Stimulated activated CD8-positive, alpha-beta memory T cell treated with anti-CD3 and anti-CD28 coated beads, Interleukin-12 subunit alpha, Interleukin-12 subunit beta, amount 100 ng/mL, for 24 hours (primary cell): ENCODE measurements around the gene PAPPA2.

Experiments
- DNase-seq: peaks from one replicate; pipeline ENCODE4 v3.0.0-alpha.2; 2020; ENCODE audit errors: extremely low read depth

Gene PAPPA2

DNA sequence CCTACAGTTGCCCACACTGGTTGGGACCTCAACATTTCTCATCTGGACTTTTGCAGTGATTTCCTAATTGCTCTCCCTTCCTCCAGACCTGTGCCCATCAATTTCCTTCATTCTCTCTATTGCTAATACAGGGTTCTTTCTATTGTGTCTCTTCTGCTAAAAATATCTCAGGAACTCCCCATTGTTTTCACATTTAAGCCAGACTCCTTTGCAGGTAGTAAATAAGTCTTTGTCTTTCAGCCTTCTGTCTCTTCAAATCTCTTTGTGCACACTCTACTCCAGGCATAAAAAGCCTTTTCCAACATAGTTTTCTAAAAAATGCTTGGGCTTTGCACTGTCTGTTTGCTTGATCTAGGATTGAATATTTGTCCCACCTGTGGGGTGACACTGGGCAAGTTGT lies 340.6 kb downstream of the PAPPA2 start:
- no peak for DNase-seq

DNA sequence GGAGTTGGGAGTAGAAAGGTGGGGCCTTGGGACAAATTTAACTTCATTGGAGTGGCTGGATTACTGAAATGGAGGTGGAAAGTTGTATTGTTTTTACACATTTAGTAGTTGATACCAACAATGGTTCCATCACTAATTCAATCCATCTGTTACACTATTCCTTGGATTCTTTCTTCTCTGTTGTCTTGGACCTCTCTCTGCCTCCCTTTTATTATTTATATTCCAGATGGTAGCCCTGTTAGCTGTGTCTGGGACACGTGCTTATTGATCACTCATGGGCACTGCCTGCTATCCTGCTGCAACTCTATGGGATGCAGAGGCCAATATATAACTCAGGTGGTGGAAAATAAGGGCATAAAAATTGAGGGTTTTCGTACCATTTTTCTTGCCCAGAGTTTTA lies 346.3 kb downstream of the PAPPA2 start:
- no peak for DNase-seq

DNA sequence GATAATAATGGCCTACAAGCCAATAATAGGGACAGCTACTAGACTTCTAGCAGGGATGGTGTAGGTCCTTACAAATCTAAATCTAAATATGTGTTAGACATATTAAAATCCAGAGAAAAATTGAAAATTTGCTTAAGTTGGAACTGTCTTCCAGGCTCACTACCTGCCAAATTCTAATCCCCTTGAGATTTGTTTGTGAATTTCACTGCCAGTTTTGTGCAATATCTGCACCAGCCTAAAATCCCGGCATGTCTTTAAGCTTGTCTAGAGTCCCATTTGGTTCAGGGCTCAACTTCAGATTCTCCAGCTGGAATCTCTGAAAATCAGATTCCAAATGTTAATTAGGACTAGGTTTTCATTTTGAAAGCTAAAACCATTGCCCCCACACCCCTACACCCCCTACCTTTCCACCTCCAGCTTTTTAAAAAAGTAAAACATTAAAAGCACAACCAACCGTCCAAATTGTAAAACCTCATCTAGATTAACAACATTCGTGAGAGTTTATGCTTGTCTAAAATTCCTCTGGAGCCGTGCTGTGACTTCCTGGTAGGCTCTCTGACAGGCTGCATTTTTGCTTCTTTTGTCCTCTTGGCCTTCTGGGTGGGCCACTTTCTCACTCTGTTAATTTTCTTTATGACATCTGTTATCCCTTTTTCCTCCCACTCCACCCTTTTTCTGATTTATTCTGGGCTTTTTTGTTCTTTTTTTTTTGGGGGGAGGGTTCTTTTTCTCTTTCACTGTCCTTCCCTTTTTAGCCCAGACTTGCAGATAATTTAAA lies 348.7 kb downstream of the PAPPA2 start:
- no peak for DNase-seq

DNA sequence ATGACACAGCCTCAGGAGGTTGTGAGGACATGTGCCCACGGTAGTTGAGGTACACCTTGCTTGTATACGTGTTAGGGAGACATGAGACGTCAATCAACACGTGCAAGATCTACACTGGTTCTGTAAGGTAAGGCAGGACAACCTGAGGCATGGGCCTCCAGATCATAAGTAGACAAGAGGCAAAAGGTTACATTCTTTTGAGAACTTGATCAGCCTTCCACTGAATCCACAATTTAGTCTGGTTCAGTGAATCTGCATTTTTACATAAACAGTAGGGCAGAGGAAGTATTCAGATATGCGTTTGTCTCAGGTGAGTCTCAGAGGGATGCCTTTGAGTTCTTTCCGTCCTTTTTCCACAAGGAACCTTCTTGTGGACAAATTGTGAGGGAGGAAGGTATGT lies 352.6 kb downstream of the PAPPA2 start:
- no peak for DNase-seq

DNA sequence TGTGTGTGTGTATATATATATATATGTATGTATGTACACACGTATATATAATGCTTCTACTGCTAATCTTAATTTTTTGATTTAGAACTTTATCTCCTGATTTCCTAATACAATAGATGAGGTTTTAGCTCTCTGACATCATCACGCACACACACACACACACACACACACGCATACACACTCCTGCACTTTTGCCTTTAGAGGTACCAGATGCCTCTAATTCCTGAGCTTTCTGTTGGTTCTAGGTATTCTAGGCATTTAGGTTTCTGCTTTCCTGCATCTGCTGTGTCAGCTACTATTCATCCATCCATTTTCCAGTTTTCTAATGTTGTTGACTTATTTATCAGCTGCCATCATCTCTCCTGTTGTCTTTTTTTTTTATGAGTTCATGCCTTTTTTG lies 353.3 kb downstream of the PAPPA2 start:
- DNase-seq: no peak

DNA sequence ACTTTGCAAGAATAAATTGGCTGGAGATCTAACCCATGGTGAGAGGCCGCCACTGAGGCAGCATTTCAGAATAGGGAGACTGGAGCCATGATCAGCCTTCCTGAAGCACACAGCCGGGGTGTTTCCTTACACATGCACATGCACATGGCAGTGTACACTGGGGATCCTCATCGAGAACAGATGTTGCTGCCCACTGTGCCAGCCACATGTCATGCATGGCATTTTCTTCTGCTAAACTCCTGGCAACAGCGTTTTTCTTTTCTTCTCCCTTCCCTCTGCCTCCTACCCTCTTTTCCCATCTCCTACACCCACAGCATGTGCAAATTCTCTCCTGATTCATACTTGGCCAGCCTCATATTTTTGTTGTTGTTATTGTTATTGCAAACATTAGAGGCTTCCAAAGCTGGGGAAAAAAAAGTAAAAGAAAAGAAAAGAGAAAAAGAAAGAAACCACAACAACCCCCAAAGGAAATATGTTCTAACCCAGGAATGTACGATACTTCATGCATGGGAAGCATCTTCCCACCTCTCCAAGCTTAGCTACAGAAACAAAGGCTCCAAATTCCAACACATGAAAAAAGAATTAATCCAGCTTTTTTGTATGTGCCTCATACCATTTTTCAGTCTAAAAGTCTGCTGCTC lies 357.5 kb downstream of the PAPPA2 start:
- no peak for DNase-seq

DNA sequence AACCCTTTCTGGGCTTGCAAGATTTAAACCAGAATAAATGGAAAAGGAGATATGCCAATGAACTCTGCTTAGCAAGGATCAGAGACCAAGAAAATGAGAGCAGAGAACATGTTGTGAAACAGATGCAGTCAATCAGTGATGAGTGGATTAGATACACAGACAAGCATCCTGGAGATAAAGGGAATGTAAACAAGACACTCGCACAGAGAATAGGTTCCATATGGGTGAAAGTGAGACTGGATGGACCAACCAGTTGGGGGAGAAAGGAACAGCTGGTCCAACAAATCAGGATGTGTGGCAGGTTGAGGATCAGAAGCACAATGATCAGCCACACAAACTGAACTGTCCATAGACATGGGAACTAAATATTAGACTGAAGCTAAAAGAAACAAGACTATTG lies 363.3 kb downstream of the PAPPA2 start:
- DNase-seq: no peak

DNA sequence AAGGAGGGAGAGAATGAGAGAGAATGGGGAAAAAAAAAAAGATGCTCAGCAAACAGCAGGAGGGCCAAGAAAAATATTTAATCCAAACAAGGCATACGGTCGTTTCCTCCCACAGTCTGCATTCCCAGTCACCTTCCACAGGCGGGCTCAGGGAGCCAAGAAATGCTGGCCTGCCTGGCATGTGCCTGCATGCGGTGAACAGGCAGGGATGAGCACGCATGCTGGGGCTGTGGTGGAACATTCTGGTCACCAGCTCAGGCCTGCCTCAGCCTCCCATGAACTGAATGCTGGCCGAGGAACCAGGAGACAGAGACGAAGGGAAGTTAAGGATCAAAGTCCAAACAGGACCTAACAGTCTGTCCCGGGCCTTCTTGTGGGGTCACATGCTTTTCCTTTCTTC lies 366.3 kb downstream of the PAPPA2 start:
- DNase-seq: no peak

DNA sequence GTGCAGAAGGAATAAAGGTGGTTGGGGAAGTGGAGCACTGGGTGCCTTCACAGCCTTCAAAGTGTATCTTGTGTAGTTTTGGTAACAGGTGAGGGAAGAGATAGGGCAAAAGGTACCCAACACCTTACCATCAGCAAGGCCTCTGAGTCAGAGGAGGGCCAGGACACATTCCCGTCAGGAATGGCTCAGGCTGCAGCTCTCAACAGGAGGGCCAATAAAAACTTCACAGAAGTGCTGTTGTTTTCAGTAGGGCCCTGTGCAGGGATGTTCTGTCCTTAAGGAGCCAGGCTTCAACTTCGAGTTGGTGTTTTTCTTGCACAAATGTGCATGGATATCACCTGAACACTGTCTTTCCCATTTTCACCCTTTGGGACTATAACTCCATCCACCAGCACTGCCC lies 368.2 kb downstream of the PAPPA2 start:
- no peak for DNase-seq

DNA sequence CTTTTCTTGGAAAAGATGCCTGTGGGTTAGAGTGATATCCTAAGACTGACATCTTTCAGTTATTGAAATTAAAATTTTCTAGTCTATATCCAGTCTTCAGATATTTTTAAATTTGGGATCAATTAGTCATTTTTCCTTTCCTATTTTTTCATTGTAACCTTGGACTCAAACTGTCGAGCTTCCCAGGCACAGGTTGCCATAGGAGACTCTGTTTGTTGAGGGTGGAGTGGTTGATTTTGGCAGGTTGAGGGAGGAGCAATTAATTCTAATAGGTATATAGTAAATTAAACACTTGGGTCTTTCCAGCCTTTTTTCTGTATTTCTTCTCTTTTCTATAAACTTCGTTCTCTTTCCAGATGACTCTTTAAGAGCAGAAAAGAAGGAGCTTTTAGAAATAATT lies 374.7 kb downstream of the PAPPA2 start:
- DNase-seq: no peak

DNA sequence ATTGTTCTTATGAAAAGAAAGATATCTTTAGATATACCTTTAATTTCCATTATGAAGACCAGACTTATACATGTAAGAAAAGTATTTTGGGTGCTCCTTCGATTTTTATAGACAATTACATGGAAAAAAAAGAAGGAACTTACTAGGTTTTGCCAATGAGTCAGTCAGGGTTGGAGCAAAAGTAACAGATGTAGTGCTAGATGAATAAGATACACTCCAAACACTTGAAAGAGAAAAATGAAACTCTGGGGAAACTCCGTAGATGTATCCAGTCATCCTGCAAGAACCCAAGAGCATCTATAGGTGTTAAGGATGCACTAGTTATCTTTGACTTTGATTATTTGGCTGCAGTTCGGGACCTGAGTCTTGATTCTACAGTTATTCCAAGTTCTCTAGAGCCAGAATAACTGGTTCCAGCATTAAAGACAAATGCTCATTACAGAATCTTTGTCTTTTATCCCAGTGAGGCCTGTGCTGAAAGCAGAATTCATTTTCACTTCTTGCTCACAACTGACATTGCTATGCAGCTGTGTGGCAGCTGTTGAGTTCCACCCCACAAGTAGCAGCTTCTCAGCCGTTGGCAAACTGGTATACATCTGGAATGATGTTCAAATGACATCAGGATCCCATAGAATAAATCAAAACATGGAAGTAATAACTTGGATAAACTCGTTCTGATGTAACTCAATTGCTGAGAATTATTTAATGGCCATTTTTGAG lies 375.5 kb downstream of the PAPPA2 start:
- no peak for DNase-seq

DNA sequence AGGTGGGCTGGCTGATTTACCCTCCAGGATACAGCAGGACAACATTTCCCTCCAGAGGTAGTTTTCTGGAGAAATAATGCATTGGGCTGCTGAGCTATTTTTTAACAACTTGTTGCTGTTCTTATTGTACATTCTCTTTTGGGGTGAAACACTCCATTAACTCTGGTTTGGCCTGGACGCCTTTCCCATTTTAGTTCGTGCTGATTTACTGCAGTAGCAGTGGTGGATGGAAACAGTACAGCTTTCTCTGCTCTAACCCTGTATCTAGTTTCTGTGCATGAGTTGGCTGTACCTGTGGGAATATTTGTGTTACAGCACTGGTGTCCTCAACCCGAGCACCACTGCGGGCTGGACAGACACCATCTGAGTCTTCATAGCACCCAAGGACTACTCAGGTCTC lies 376.2 kb downstream of the PAPPA2 start:
- DNase-seq: no peak

DNA sequence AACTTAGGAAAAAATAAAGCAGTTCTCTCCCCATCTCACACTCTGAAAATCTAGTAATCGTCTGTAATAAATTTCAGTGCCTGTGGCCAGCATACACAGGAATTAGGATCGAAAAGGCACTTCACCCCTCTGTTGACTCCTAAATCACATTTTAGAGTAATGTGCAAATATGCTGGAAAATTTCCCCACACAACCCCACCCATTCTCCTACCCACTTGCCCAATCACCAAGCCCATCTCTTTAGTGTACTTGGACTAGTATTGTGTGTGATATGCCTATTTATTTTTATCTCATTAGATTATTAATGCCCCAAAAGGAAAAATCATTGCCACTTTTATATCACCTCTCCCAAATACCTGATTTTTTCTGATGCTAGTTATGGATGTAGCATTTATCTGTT lies 378.3 kb downstream of the PAPPA2 start:
- DNase-seq: no peak

DNA sequence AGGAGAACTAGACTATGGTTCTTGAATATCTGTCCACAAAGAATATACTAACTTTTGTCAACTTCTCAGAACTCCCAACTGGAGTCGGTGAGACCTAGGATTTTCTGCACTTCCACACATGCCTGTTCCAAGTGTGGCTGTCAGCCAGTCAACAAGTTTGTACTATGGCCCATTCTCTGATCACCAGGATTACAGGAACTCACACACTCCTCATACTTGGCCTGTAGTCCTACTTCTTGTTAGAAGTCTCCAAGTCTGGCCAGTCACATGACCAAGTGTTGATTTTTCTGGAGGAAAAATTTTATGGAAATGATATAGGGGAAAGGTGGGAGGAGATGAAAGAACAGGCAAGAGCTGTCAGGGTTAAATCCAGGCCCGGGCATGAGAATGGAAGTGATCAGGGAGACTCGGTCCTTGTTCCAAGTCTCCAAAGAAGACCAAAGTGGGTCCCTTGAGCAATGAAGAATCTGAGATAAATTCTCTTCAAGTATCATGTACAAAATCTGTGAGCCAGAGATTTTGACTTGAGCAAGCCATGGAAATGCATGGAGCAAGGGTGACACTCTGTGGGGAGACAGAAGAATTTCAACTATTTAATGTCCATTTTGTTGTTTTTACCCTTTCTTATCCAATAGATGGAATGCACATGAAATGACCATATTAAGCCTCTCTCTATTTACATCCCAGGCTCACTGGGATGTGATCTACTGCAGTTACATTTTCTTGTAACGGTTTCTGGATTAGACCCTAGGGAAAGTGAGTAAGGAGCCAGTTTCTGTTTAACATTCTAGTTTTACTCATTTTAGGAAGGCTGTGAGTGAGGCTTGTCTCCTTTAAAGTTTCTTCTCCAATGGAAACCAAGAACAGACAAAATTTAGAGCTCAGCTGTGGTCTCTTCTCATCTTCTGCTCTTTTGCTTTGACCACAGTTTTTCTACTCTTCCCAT lies 380.6 kb downstream of the PAPPA2 start:
- DNase-seq: no peak

DNA sequence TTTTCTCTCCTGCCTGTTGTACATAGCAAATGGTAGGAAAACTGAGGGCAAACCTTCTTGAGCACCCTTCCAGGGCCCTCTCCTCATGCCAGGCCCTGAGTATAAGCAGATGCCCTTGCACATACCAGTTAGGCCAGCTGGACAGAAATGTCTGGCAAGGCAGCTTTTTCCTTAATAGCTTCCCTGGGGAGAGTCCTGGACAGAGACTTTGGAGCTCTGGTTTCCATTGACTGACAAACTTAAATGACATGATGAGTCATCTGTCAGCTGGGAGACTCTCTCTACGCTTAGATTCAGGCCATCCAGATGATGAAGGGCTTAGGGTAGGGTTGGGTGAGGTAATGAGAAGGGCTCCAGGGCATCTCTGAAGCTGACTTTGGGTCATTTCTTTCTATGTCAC lies 384.1 kb downstream of the PAPPA2 start:
- no peak for DNase-seq

DNA sequence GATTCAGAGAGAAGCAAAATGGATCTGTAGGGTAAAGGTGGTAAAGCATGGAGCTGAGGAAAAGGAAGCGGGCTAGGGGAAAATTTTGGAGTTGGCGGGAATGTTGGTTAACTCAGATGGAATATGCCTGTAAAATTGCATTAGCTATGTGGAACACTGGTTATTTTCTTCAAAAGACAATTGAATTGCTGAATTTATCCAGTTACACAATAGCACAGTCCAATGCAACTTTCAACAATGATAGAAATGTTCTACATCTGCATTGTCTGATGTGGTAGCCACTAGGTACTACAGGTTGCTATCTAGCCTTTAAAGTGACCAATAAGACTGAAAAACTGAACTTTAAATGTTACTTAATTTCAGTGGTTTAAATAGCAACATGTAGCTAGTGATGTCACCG lies 386.3 kb downstream of the PAPPA2 start:
- no peak for DNase-seq

DNA sequence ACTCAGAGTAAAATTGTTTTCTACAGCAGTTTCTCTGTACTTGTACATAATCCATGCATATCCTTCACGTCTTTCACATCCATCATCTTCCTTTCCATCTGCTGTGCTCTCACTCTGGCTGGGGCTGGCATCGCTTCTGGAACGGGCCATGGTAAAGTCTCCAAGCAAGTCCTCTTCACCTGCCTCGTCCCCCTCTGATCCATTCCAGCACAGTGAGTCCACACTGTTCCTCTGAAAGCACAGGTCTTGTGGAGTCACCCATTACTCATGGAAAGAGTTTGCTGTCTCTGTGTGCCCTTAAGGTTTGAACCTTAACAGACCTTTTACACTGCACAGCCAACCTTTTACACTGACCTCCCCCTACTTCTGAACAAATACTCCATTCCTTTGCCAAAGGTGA lies 387.9 kb downstream of the PAPPA2 start:
- DNase-seq: no peak

DNA sequence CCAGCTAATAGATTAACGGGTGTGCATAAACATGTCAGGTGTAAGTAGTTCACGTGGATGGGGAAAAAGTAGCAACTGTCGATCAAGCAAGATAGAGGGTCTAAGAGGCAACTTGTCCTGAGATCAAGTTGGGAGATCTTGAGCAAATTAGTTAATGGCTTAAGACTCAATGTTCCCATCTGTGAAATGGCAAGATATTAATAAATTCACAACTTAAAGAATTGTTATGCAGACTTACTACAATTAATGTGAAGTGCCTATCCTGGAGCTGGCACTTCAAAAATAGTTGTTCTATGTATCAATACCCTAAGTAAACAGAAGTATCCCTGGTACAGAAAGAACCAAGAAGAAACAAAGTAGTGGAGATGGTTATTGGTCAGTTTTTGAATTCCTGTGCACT lies 389.1 kb downstream of the PAPPA2 start:
- DNase-seq: no peak

DNA sequence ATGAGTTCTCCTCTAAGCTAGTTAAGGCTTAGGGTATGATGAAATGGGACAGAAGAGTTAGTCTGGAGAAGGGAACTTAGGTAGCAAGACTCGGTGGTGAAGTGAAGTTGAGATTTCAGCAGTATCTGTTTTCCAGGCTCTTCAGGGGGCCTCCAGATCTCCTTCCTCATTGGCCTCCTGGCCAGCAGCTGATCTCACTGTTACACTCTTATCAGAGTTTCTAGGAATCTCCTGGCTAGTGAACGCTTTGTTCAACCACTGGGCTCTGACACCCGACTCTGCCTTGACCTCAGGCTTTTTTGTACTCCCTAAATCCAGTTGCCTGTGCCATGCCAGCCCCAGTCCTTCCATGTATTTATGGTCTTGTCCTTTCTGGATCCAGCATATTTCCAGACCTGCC lies 390.5 kb downstream of the PAPPA2 start:
- DNase-seq: no peak

DNA sequence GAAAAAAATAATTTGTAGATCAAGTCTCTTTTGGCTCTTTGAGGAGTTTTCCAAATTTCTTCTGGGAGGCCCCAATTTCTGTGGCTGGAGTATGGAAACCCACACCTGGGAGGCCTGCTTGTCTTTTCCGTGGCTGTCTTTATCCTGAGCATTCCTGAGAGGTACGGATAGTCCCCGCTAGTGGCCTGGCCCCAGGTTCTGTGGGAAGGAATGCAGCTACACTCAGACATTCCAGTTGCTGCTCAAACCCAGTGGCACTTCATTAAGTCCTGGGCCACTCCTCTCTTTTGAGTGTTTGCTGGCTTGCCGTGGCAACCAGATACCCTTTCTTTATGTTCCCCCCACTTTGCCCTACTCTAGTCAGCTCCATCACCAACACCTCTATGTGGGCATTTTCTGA lies 391.1 kb downstream of the PAPPA2 start:
- no peak for DNase-seq

DNA sequence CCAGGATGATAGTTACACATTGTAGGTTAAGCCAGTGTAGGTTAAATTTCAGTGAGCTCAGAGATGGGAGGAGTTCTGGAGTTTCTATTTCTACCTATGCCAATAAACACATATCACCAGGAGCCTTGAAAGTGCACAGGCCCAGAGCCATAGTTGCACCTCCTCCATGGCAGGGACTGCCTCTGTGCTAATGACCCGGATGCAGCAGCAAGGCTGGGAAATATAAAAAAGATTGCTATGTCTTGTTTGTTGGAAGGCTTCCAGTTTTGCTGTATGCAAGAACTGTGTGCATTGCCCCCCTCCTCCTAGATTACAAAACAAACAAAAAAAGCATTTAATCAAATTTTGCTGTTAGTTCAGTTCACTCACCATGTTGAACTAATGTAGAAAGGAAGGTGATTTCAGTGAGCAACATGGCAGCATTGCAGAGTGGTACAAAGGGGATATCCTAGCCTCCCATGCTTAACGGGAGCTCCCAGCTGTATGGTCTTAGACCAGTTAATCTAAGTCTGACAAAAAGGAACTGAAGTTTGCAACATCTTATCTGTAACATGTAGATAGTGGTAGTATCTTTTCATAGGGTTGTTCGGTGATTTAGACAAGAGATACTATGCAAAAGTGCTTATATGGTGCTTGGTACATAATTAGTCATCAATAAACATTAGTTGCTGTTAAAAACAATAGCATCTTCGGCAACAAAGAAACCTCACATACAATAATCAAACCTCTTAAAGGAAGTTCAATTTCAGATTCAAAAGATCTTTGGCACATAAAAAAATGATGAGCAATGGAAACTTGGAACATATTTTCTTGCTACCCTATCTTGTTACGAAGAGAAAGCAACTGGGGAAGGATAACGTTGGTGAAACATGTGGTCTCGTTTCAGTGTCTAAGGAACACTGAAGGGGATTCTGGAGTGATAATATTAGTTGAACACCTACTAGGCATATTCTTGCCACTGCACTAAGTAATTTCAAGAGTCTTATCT lies 392.1 kb downstream of the PAPPA2 start:
- no peak for DNase-seq
